Pulmonary artery endothelial cell (primary cell): ENCODE measurements around the gene MS4A10. TPM values are rescaled to one million over a fixed set of nuclear protein-coding genes. Genes with fewer than 3 reads are reported as not detected.
A peak's percentile ranks its signal among the peaks of the same experiment; 100 is the strongest.
"Not testable (repeated sequence)": the region's sequence is repeated elsewhere in the genome, so short reads cannot be mapped to it uniquely, and the experiment has no call there.

Experiments used
- DNase-seq: peaks from one replicate; pipeline ENCODE4 v3.0.0-alpha.2; 2011; ENCODE audit warnings: low read depth, low spot score
- total RNA-seq: library from RNA; depleted of rRNA; stranded (reverse); fragments of >200 nt; gene quantifications from 2 replicates; pipeline ENCODE4 v1.2.3, GENCODE V29; 2014

Gene MS4A10
- total RNA-seq, 1 donor from 2014 or later: not detected

GRCh38 chr11:60823745-60824306 is 38.7 kb downstream of the MS4A10 start:
- not testable (repeated sequence) for DNase-seq

GRCh38 chr11:60825118-60825517 is 40.0 kb downstream of the MS4A10 start:
- no peak for DNase-seq

GRCh38 chr11:60825790-60826189 is 40.7 kb downstream of the MS4A10 start:
- DNase-seq: no peak

GRCh38 chr11:60830478-60831142 is 45.5 kb downstream of the MS4A10 start:
- no peak for DNase-seq

GRCh38 chr11:60831143-60831500 is 46.0 kb downstream of the MS4A10 start:
- peak; percentile 44 for DNase-seq

- no peak for DNase-seq
Measured at GRCh38 chr11:60831501-60832079, 46.5 kb downstream of the MS4A10 start.

GRCh38 chr11:60834742-60835533 is 49.8 kb downstream of the MS4A10 start:
- no peak for DNase-seq

GRCh38 chr11:60835534-60835846 is 50.4 kb downstream of the MS4A10 start:
- peak; percentile 65 for DNase-seq

GRCh38 chr11:60836866-60837515 is 51.9 kb downstream of the MS4A10 start:
- DNase-seq: no peak

- no peak for DNase-seq
Measured at GRCh38 chr11:60838132-60838531, 53.0 kb downstream of the MS4A10 start.

- peak; percentile 30 for DNase-seq
Measured at GRCh38 chr11:60840470-60841430, 55.6 kb downstream of the MS4A10 start.

GRCh38 chr11:60841797-60842667 is 56.9 kb downstream of the MS4A10 start, which contains the start of gene CCDC86:
Gene CCDC86, plus strand, starts transcription at chr11:60842113. Its CDS starts 12 bp downstream, at chr11:60842125.
- peak; percentile 89 for DNase-seq

- DNase-seq: no peak
Measured at GRCh38 chr11:60842668-60843600, 57.8 kb downstream of the MS4A10 start.

GRCh38 chr11:60844045-60844869 is 59.1 kb downstream of the MS4A10 start:
- DNase-seq: no peak

GRCh38 chr11:60844870-60845221 is 59.7 kb downstream of the MS4A10 start:
- DNase-seq: no peak

- no peak for DNase-seq
Measured at GRCh38 chr11:60845338-60845737, 60.2 kb downstream of the MS4A10 start.

- DNase-seq: no peak
Measured at GRCh38 chr11:60847281-60847680, 62.1 kb downstream of the MS4A10 start.

GRCh38 chr11:60847896-60848295 is 62.8 kb downstream of the MS4A10 start:
- no peak for DNase-seq
